Neural cell (in vitro differentiated cells): ENCODE results near the gene CSDE1. TPM values are rescaled to one million over a fixed set of nuclear protein-coding genes. Genes with fewer than 3 reads are reported as not detected.

Experiments
- H2AFZ ChIP-seq: fragments of 200-600, 300-800 bp; sonication (generic), shearing (Covaris generic); 2 replicates; pipeline ENCODE4 v1.6.0; 2014; ENCODE audit warnings: low read depth, mild to moderate bottlenecking, antibody characterized with exemption, low read length, moderate library complexity
- H3F3A ChIP-seq: fragments of 200-600 bp; shearing (Covaris generic); 2 replicates; pipeline ENCODE4 v1.6.1; 2016; ENCODE audit warnings: mild to moderate bottlenecking, moderate library complexity, mixed read lengths, antibody characterized with exemption, low read length; ENCODE audit not compliant: insufficient read depth, poor library complexity, severe bottlenecking
- H3K27ac ChIP-seq: fragments of 200-600, 300-800 bp; sonication (generic), shearing (Covaris generic); 2 replicates; pipeline ENCODE4 v1.5.1; 2014; ENCODE audit warnings: mild to moderate bottlenecking, low read length, moderate library complexity
- H3K27me3 ChIP-seq: fragments of 300-800, 200-600 bp; sonication (generic), shearing (Covaris generic); 2 replicates; pipeline ENCODE4 v1.6.0; 2014; ENCODE audit warnings: mild to moderate bottlenecking, low read depth, low read length, moderate library complexity; ENCODE audit not compliant: insufficient read depth
- H3K36me3 ChIP-seq: fragments of 300-800, 200-600 bp; sonication (generic), shearing (Covaris generic); 2 replicates; pipeline ENCODE4 v1.5.1; 2014; ENCODE audit warnings: mild to moderate bottlenecking, antibody characterized with exemption, low read length, moderate library complexity; ENCODE audit not compliant: insufficient read depth
- H3K4me2 ChIP-seq: fragments of 300-800, 200-600 bp; sonication (generic), shearing (Covaris generic); 2 replicates; pipeline ENCODE4 v1.6.0; 2014; ENCODE audit warnings: mild to moderate bottlenecking, low read length
- H3K4me3 ChIP-seq: fragments of 300-800, 200-600 bp; sonication (generic), shearing (Covaris generic); 2 replicates; pipeline ENCODE4 v1.5.1; 2014; ENCODE audit warnings: mild to moderate bottlenecking, low read length, moderate library complexity
- H3K79me2 ChIP-seq: fragments of 200-600 bp; shearing (Covaris generic); replicated peaks from 2 replicates; pipeline ENCODE4 v1.6.0; 2014; ENCODE audit warnings: mild to moderate bottlenecking, low read length, moderate library complexity; ENCODE audit not compliant: insufficient read depth
- H3K9ac ChIP-seq: fragments of 300-800, 200-600 bp; sonication (generic), shearing (Covaris generic); 2 replicates; pipeline ENCODE4 v1.6.1; 2016; ENCODE audit warnings: mild to moderate bottlenecking, low read length, mixed read lengths
- H3K9me2 ChIP-seq: fragments of 200-600 bp; shearing (Covaris generic); 2 replicates; pipeline ENCODE4 v1.6.1; 2016; ENCODE audit warnings: mild to moderate bottlenecking, low read length, mixed read lengths; ENCODE audit not compliant: insufficient read depth
- H3K9me3 ChIP-seq: fragments of 200-600, 300-800 bp; sonication (generic), shearing (Covaris generic); 2 replicates; pipeline ENCODE4 v1.6.1; 2016; ENCODE audit warnings: mild to moderate bottlenecking, mixed run types, low read length, moderate library complexity, mixed read lengths
- H4K20me1 ChIP-seq: fragments of 200-600 bp; shearing (Covaris generic); 2 replicates; pipeline ENCODE4 v1.6.1; 2016; ENCODE audit warnings: mild to moderate bottlenecking, mixed run types; ENCODE audit not compliant: insufficient read depth
- EP300 ChIP-seq: fragments of 450-650 bp; conservative IDR thresholded peaks from 2 replicates; pipeline ENCODE4 v1.6.1; 2014; ENCODE audit warnings: antibody characterized with exemption, mild to moderate bottlenecking, moderate library complexity; ENCODE audit not compliant: poor library complexity, severe bottlenecking
- EZH2 ChIP-seq: fragments of 200-600, 300-800 bp; shearing (Covaris generic), sonication (generic); IDR thresholded peaks from 2 replicates; pipeline ENCODE4 v1.6.1; 2014; ENCODE audit warnings: antibody characterized with exemption, low read length, borderline replicate concordance, mild to moderate bottlenecking; ENCODE audit not compliant: insufficient read depth, poor library complexity, severe bottlenecking
- MXI1 ChIP-seq: fragments of 450-650 bp; conservative IDR thresholded peaks from 2 replicates; pipeline ENCODE4 v1.6.1; 2014; ENCODE audit warnings: antibody characterized with exemption, mild to moderate bottlenecking; ENCODE audit not compliant: poor library complexity, severe bottlenecking
- POLR2AphosphoS5 ChIP-seq: IDR thresholded peaks from 2 replicates; pipeline ENCODE4 v1.6.1; 2012
- RAD21 ChIP-seq: fragments of 450-650 bp; conservative IDR thresholded peaks from 2 replicates; pipeline ENCODE4 v1.6.1; 2014; ENCODE audit warnings: antibody characterized with exemption, mild to moderate bottlenecking, moderate library complexity
- REST ChIP-seq: IDR thresholded peaks from 2 replicates; pipeline ENCODE4 v1.6.1; 2012; ENCODE audit warnings: borderline replicate concordance
- SMC3 ChIP-seq: fragments of 450-650 bp; conservative IDR thresholded peaks from 2 replicates; pipeline ENCODE4 v1.6.1; 2014; ENCODE audit warnings: antibody characterized with exemption, mild to moderate bottlenecking, moderate library complexity; ENCODE audit not compliant: poor library complexity
- TAF1 ChIP-seq: IDR thresholded peaks from 2 replicates; pipeline ENCODE4 v1.6.1; 2012; ENCODE audit warnings: low read depth
- polyA plus RNA-seq: library from polyadenylated mRNA; depleted of rRNA; stranded (reverse); fragments of >200 nt; gene quantifications from 2 replicates; pipeline ENCODE4 v1.2.3, GENCODE V29; 2014
- TF ChIP-seq, protein P1 (sequence below): fragments of 450-650 bp; IDR thresholded peaks from 2 replicates; pipeline ENCODE4 v1.5.1; 2014; ENCODE audit warnings: antibody characterized with exemption, mild to moderate bottlenecking, moderate library complexity; ENCODE audit not compliant: poor library complexity, severe bottlenecking

The CSDE1 gene
- polyA plus RNA-seq, 1 donor from 2014 or later: 424 TPM

- peaks cover 16% of the 10 kb centered on the region for H4K20me1 ChIP-seq
- no peaks in the 10 kb centered on the region for H3K9me3 ChIP-seq
Measured at GRCh38 chr1:114756009-114756892, 1.5 kb downstream of the CSDE1 start.

More at GRCh38 chr1:114756009-114756892, 1.5 kb downstream of the CSDE1 start:
- peak overlapping the region; percentile 78 for H3K4me3 ChIP-seq
- H3K79me2 ChIP-seq: peaks cover 59% of the 10 kb centered on the region
- peak overlapping the region; percentile 96 for H3K4me2 ChIP-seq
- no peak for TF ChIP-seq MXI1
- no peak for TF ChIP-seq RAD21
- no peak for TF ChIP-seq TAF1
- no peak for TF ChIP-seq POLR2AphosphoS5
- TF ChIP-seq EZH2: no peak
- no peak for TF ChIP-seq EP300
- TF ChIP-seq, protein P1, sequence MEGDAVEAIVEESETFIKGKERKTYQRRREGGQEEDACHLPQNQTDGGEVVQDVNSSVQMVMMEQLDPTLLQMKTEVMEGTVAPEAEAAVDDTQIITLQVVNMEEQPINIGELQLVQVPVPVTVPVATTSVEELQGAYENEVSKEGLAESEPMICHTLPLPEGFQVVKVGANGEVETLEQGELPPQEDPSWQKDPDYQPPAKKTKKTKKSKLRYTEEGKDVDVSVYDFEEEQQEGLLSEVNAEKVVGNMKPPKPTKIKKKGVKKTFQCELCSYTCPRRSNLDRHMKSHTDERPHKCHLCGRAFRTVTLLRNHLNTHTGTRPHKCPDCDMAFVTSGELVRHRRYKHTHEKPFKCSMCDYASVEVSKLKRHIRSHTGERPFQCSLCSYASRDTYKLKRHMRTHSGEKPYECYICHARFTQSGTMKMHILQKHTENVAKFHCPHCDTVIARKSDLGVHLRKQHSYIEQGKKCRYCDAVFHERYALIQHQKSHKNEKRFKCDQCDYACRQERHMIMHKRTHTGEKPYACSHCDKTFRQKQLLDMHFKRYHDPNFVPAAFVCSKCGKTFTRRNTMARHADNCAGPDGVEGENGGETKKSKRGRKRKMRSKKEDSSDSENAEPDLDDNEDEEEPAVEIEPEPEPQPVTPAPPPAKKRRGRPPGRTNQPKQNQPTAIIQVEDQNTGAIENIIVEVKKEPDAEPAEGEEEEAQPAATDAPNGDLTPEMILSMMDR: no peak
- TF ChIP-seq REST: no peak
- TF ChIP-seq SMC3: no peak
- H3K27ac ChIP-seq: peak overlapping the region; percentile 100
- peak overlapping the region; percentile 67 for H2AFZ ChIP-seq
- peaks cover 4% of the 10 kb centered on the region for H3F3A ChIP-seq
- no peaks in the 10 kb centered on the region for H3K36me3 ChIP-seq
- H3K9ac ChIP-seq: peak overlapping the region; percentile 100
- H3K9me2 ChIP-seq: no peaks in the 10 kb centered on the region
- H3K27me3 ChIP-seq: no peaks in the 10 kb centered on the region
